HG03045 (cell line): ENCODE data around the gene MZB1.
"Not testable (repeated sequence)": the region's sequence is repeated elsewhere in the genome, so short reads cannot be mapped to it uniquely, and the experiment has no call there.

Experiments
- ATAC-seq: cut with Tn5 transposase; IDR thresholded peaks from one replicate; pipeline ENCODE4 v1.9.1; 2021; ENCODE audit warnings: mild to moderate bottlenecking, moderate library complexity; ENCODE audit not compliant: unreplicated experiment

The MZB1 gene

GRCh38 chr5:139378101-139378825 lies 11.4 kb downstream of the MZB1 start:
- no peak for ATAC-seq

GRCh38 chr5:139377226-139377625 lies 12.5 kb downstream of the MZB1 start:
- no peak for ATAC-seq

DNA sequence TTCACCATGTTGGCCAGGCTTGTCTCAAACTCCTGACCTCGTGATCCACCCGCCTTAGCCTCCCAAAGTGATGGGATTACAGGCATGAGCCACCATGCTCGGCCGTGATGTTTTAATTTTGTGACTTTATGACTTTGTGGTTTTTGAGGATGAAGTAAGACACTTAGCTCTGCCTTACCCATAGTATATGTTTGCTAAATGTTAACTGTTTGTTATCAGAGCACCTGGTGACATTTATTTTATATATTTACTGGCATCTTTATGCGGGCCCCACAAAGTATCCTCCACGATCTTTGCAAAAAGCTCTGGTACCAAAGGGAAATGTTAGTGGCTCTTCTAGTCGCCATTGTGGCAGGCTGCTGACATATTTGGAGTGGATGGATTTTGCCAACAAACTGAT lies 13.3 kb downstream of the MZB1 start:
- no peak for ATAC-seq

GRCh38 chr5:139374909-139375308 lies 14.8 kb downstream of the MZB1 start:
- ATAC-seq: no peak

- ATAC-seq: no peak
These were observed 18.0 kb downstream of the MZB1 start for GRCh38 chr5:139371482-139372435.

- no peak for ATAC-seq
These were observed 20.5 kb downstream of the MZB1 start for GRCh38 chr5:139369181-139369580.

DNA sequence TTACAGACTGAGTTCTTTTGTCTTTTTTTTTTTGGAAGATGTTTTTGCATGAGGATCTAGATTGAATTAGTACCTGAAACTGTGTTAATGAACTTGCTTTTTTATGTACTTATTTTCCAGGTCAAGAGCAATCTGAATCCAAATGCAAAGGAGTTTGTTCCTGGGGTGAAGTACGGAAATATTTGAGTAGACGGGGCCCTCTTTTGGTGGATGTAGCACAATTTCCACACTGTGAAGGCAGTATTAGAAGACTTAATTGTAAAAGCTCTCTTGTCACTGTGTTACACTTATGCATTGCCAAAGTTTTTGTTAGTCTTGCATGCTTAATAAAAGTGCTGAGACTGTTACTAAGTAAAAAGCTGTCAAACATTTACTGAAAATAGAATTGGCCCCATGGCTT lies 21.1 kb downstream of the MZB1 start:
- no peak for ATAC-seq

DNA sequence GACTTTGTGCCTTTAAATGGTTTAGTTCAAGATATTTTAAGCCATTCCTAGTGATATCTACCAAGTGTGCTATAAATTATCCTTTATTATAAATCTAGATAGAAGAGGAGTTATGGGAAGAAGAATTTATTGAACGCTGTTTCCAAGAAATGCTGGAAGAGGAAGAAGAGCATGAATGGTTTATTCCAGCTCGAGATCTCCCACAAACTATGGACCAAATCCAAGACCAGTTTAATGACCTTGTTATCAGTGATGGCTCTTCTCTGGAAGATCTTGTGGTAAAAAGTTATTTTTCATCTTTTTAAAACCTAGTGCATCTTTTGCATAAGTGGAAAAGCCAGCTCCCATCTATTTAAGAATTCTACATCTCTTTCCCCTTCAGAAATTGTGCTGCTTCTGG lies 25.2 kb downstream of the MZB1 start:
- ATAC-seq: no peak

GRCh38 chr5:139363937-139364336 lies 25.8 kb downstream of the MZB1 start:
- ATAC-seq: no peak

DNA sequence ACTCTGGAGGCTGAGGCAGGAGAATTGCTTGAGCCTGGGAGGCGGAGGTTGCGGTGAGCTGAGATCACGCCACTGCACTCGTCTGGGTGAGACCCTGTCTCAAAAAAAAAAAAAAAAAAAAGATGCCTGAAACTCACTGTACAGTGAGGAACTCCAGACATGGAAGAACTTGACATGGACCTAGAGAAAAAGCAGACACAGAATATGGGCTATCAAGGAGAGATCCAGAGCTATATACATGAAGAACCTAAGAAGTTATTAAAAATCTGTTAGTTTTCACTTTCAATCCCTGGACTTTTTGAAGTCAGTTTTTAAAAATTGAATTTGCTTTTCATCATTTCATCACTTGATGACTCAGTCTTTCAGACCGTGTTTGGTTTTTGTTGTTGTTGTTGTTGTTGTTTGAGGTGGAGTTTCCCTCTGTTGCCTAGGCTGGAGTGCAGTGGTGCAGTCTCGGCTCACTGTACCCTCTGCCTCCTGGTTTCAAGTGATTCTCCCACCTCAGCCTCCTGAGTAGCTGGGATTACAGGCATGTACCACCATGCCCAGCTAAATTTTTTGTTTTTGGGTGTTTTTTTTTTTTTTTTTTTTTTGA lies 27.8 kb downstream of the MZB1 start:
- ATAC-seq: no peak

GRCh38 chr5:139360384-139360783 lies 29.3 kb downstream of the MZB1 start:
- ATAC-seq: no peak

DNA sequence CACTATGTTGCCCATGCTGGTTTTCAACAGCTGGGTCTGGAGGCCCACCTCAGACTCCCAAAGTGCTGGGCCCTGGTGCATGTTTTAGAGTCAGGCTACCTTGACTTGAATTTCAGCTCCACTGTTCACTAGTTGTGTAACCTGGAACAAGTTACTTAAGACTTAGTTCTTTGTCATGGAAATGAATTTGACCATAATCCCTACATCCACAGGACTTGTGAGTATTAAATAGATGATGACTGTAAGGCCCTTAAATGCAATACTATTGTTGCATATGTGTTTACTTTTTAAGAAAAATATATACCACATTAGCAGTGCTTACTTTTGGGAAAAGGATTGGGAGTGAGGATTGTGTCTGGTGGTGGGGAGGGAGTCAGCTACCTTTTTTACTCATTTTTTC lies 31.6 kb downstream of the MZB1 start:
- ATAC-seq: no peak

- ATAC-seq: not testable (repeated sequence)
These were observed 33.8 kb downstream of the MZB1 start for GRCh38 chr5:139355900-139356299.

DNA sequence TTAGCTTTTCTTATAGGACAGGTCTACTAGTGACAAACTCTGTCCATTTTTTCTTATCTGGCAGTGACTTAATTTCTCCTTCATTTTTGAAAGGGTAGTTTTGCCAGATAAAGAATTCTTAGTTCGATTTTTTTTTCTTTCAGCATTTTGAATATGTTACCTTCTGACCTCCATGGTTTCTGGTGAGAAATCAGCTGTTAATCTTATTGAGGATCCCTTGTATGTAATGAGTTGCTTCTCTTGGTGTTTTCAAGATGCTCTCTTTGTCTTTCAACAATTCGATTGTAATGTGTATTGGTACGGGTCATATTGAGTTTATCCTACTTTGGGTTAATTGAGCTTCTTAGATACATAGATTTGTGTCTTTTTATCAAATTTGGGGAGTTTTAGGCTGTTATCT lies 35.5 kb downstream of the MZB1 start:
- ATAC-seq: no peak

DNA sequence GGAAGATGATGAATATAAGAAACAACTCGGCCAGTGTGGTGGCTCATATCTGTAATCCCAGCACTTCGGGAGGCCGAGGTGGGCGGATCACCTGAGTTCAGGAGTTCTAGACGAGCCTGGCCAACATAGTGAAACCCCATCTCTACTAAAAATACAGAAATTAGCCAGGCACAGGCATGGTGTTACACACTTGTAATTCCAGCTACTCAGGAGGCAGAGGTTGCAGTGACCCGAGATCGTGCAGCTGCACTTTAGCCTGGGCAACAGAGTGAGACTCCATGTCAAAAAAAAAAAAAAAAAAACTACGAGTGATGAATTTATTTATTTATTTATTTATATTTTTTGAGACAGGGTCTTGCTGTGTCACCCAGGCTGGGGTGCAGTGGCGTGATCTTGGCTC lies 41.9 kb downstream of the MZB1 start:
- ATAC-seq: not testable (repeated sequence)

DNA sequence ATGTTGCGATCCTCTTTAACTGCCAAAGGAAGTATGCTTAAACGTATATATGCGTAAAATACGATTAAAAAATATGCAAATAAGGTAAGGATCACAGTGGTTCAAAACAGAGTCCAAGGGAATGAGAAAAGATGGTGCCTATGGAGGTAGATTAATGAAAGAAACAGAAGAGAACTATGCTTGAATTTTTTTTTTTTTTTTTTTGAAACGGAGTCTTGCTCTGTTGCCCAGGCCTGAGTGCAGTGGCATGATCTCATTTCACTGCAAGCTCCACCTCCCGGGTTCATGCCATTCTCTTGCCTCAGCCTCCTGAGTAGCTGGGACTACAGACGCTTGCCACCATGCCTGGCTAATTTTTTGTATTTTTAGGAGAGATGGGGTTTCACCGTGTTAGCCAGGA lies 44.3 kb downstream of the MZB1 start:
- not testable (repeated sequence) for ATAC-seq

GRCh38 chr5:139344177-139344576 lies 45.5 kb downstream of the MZB1 start:
- no peak for ATAC-seq

- no peak for ATAC-seq
These were observed 46.2 kb downstream of the MZB1 start for GRCh38 chr5:139343476-139343875.

- ATAC-seq: no peak
These were observed 47.3 kb downstream of the MZB1 start for GRCh38 chr5:139342423-139342723.

- ATAC-seq: peak; percentile 93
These were observed 47.9 kb downstream of the MZB1 start, which contains the start of gene PAIP2 for GRCh38 chr5:139341689-139342422. PAIP2 (plus strand) TSS chr5:139341854; CDS start chr5:139363785, 21,931 bp downstream.

DNA sequence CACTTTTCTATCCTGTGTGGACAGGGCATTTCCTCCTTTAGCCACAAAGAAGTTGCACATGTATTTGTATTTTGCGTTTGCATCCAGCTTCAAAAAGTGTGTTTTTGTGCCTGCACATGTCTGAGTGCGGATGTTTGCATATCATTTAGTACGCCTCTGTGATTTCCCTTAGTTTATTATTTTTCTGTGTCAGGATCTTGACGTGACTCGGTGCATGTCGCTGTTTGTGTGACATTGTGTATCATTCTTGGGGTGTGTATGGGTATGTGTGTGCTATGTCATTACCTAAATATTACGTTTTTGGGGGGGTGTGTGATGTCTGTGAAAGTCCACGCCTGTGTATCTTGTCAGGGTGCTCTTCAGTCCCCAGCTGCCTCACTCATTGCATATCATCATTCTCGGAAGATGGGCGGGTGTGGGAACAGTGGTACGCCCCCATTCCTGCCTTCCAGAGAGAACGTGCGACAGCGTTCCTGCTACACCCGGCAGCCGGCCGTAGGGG lies 48.5 kb downstream of the MZB1 start:
- no peak for ATAC-seq
